Measurements from ENCODE around the gene KRT222.

The KRT222 gene

GRCh38 chr17:40664582-40665333 is at the start of gene KRT222:
Gene KRT222 (minus strand): TSS chr17:40665177. CDS start chr17:40665099, 78 bp downstream.
- TF ChIP-seq, protein P1, sequence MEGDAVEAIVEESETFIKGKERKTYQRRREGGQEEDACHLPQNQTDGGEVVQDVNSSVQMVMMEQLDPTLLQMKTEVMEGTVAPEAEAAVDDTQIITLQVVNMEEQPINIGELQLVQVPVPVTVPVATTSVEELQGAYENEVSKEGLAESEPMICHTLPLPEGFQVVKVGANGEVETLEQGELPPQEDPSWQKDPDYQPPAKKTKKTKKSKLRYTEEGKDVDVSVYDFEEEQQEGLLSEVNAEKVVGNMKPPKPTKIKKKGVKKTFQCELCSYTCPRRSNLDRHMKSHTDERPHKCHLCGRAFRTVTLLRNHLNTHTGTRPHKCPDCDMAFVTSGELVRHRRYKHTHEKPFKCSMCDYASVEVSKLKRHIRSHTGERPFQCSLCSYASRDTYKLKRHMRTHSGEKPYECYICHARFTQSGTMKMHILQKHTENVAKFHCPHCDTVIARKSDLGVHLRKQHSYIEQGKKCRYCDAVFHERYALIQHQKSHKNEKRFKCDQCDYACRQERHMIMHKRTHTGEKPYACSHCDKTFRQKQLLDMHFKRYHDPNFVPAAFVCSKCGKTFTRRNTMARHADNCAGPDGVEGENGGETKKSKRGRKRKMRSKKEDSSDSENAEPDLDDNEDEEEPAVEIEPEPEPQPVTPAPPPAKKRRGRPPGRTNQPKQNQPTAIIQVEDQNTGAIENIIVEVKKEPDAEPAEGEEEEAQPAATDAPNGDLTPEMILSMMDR (conservative IDR thresholded peaks at IDR 0.05) = no peak
- H3K27ac ChIP-seq = no peak within 1 kb of the TSS

DNA sequence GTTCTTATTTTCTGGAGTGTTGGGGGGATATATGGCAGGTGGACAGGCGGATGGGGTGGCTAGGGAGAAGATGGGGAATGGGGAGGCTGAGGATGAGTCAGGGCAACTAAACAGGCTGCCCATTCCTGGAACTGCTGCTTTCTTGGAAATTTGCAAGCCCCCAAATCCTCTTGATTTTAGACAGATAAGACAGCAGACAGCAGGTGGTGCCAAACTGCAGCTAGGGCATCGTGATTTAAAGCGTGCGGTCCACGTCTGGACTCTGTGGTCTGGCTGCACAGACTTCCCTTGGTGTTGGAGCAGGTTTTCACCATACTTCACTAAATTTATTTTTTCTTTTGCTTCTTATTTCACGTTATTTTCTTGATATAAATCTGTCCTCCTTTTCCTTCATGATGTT is 49.5 kb upstream of the KRT222 start:
- H3K27ac ChIP-seq = no peak overlapping the region
- TF ChIP-seq, protein P1 (conservative IDR thresholded peaks at IDR 0.05) = 0 out of 2 replicates have a peak, but pooled peaks have one; percentile 15

GRCh38 chr17:40707745-40708144 is 42.8 kb upstream of the KRT222 start:
- H3K27ac ChIP-seq = no peak overlapping the region
- TF ChIP-seq, protein P1 (conservative IDR thresholded peaks at IDR 0.05) = no peak

GRCh38 chr17:40705584-40705983 is 40.6 kb upstream of the KRT222 start:
- H3K27ac ChIP-seq = no peak overlapping the region
- TF ChIP-seq, protein P1 (conservative IDR thresholded peaks at IDR 0.05) = no peak

DNA sequence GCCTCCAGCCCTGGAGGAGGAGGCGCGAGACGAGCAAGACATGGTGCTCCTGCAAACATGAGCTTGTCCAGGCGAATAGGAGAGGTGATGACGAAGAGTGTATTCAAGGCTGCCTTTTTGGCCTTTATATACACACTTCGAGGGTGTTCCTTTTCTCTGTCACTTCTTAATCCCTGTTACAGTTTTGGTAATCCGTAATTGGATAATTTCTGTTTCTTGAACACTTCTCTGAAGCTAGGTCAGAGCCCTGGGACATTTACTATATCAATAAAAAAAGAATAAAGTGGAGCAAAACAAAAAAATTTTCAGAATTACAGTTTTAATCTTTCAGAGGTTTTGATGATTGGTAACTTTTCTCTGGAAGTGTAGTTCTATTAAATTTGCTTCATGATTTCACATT is 38.7 kb upstream of the KRT222 start, which contains the start of gene KRT24:
TSS of gene KRT24 (minus strand) at position 101 of the 400 bp plus-strand sequence. CDS start at position 42, 59 bp downstream.
- H3K27ac ChIP-seq = peak within 1 kb of the TSS; percentile 0; the same call in 1 of the 2 replicates
- TF ChIP-seq, protein P1 (conservative IDR thresholded peaks at IDR 0.05) = no peak

DNA sequence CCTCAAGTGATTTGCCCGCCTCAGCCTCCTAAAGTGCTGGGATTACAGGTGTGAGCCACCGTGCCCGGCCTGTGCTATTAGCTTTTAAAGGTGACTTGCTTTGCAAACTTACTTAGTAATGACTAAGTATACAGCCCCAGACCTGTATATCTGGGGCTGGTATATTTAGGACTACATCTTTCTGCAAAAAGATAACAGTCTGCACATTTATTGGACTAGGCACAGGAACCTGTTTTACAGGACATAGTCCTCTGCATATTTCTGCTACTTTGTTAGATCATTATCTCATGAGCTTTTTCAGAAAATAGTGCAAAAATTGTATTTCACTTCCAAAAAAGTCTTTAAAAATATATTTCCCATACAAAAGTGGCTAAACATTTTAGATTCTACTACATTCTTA is 37.3 kb upstream of the KRT222 start:
- H3K27ac ChIP-seq = peak overlapping the region; percentile 48; the same call in 1 of the 2 replicates
- TF ChIP-seq, protein P1 (conservative IDR thresholded peaks at IDR 0.05) = no peak

- H3K27ac ChIP-seq = no peak overlapping the region
- TF ChIP-seq, protein P1 (conservative IDR thresholded peaks at IDR 0.05) = no peak
Observed at GRCh38 chr17:40699853-40700252, 34.9 kb upstream of the KRT222 start.
